Ishikawa (cell line): Measurements from ENCODE around the gene METTL6.

Experiments
- EP300 ChIP-seq: IDR thresholded peaks from 2 replicates; pipeline ENCODE4 v1.6.1; 2012; ENCODE audit warnings: borderline replicate concordance
- NFIC ChIP-seq: IDR thresholded peaks from 2 replicates; pipeline ENCODE4 v1.6.1; 2012
- RAD21 ChIP-seq: IDR thresholded peaks from 2 replicates; pipeline ENCODE4 v1.6.1; 2012; ENCODE audit warnings: low read depth
- YY1 ChIP-seq: IDR thresholded peaks from 2 replicates; pipeline ENCODE4 v1.6.1; 2012; ENCODE audit warnings: low read depth
- ZBTB7A ChIP-seq: IDR thresholded peaks from 2 replicates; pipeline ENCODE4 v1.6.1; 2012; ENCODE audit warnings: low read depth

- TF ChIP-seq EP300 = no peak
- TF ChIP-seq ZBTB7A = no peak
- TF ChIP-seq YY1 = no peak
- TF ChIP-seq RAD21 = no peak
- no peak for TF ChIP-seq NFIC
Measured at GRCh38 chr3:15433531-15433930, 6.2 kb upstream of the METTL6 start.
